GM18511 (cell line): Measurements from ENCODE around the gene ACAP3.

Source experiments
- ATAC-seq: cut with Tn5 transposase; IDR thresholded peaks from one replicate; pipeline ENCODE4 v1.9.1; 2021; ENCODE audit warnings: mild to moderate bottlenecking, moderate library complexity; ENCODE audit not compliant: unreplicated experiment

ACAP3 gene, protein sequence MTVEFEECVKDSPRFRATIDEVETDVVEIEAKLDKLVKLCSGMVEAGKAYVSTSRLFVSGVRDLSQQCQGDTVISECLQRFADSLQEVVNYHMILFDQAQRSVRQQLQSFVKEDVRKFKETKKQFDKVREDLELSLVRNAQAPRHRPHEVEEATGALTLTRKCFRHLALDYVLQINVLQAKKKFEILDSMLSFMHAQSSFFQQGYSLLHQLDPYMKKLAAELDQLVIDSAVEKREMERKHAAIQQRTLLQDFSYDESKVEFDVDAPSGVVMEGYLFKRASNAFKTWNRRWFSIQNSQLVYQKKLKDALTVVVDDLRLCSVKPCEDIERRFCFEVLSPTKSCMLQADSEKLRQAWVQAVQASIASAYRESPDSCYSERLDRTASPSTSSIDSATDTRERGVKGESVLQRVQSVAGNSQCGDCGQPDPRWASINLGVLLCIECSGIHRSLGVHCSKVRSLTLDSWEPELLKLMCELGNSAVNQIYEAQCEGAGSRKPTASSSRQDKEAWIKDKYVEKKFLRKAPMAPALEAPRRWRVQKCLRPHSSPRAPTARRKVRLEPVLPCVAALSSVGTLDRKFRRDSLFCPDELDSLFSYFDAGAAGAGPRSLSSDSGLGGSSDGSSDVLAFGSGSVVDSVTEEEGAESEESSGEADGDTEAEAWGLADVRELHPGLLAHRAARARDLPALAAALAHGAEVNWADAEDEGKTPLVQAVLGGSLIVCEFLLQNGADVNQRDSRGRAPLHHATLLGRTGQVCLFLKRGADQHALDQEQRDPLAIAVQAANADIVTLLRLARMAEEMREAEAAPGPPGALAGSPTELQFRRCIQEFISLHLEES

GRCh38 chr1:1307923-1308755 is at the start of gene ACAP3, which contains the start of gene PUSL1:
Gene ACAP3 (minus strand): TSS chr1:1307930. CDS start chr1:1307815, 115 bp downstream.
Gene PUSL1 (plus strand): TSS chr1:1308597. CDS start chr1:1308644, 47 bp downstream.
- ATAC-seq, result peak; percentile 65

DNA sequence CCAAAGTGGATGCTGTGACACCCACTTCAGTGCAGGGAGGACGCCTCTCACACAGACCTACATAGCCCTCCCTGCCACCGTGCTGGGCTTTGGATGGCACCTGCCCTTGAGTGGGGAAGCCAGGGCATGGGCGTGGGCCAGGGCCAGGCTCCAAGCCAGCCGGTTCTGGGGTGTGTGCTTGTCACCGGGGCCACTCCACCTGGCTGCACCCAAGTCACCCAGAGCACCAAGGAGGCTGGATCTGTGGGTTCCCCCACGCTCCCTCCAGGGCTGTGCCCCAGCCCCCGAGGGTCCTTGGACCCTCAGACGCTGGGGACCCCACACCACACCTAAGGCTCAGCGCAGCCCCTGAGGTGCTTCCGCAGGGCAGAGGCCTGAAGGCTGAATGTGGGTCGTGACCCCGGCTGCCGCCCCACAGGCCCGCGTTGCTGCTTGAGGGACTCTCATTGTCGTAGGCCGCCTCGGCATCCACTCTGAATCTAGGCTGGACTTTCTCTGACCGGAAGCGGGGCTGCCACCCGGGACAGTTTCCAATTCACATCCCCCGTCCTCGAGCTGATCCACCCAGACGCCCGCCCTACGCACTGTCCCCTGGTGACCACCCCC is 49.2 kb upstream of the ACAP3 start:
- ATAC-seq, result no peak

DNA sequence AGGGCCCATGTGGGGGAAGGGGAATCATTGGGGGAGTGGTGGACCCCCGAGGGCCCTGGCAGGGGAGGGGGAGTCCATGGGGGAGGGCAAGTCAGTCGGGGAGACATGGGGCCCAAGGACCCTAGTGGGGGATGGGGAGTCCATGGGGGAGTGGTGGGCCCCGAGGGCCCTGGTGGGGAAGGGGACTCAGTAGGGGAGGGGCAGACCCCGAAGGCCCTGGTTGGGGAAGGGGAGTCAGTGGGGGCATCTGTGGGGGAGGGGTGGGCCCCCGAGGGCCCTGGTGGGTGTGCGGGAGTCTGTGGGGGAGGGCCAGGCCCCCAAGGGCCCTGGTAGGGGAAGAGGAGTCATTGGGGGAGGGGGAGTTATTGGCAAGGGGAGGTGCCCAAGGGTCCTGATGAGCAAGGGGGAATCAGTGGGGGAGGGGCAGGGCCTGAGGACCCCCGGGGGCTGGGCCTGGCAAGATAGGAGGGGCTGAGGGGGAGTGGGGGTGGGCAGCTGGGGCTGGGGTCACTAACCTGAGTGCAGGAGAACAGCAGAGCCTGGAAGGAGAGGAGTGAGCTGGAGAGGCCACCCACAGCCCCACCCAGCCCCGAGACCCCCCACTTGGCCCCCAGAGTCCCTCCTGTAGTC is 48.6 kb upstream of the ACAP3 start:
- ATAC-seq, result no peak

- no peak for ATAC-seq
These were observed 47.7 kb upstream of the ACAP3 start for GRCh38 chr1:1355416-1355815.

- ATAC-seq, result no peak
These were observed 46.8 kb upstream of the ACAP3 start for GRCh38 chr1:1354271-1355247.

DNA sequence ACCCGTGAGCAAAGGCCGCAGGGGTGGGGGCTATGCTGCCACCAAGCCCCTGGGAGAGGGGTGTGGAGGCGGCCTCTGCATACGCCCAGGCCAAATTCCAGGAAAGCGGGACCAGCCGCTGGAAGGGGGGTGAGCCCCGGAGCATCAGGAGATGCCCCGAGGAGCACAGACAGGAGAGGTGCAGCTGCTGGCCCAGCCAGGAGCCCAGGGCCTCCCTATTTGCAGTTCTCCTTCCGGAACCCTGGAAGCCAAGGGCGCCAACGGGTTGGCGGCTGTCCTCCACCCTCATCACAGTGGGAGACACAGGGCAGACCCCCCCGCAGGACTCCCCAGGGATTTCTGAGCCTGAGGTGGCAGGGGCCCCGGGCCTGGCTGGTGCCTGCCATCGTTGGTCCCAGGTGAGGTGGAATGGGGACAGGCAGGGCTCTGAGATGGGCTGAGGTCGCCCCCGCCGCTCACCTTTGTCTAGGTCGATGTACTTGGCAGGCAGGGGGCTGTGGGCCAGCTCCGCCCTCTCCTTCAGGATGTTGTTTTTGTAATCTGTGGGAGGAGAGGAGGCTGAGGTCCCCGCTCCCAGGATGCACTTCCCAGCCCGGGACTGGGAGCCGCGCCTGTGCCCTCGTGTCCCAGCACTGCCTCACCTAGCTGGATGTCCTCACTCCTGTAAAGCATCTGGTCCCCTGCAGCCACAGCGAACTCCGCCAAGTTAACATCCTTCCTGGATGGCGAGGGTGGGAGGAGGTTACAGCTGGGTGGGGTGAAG is 45.8 kb upstream of the ACAP3 start:
- ATAC-seq, result no peak

- ATAC-seq, result no peak
These were observed 45.2 kb upstream of the ACAP3 start for GRCh38 chr1:1352786-1353388.

DNA sequence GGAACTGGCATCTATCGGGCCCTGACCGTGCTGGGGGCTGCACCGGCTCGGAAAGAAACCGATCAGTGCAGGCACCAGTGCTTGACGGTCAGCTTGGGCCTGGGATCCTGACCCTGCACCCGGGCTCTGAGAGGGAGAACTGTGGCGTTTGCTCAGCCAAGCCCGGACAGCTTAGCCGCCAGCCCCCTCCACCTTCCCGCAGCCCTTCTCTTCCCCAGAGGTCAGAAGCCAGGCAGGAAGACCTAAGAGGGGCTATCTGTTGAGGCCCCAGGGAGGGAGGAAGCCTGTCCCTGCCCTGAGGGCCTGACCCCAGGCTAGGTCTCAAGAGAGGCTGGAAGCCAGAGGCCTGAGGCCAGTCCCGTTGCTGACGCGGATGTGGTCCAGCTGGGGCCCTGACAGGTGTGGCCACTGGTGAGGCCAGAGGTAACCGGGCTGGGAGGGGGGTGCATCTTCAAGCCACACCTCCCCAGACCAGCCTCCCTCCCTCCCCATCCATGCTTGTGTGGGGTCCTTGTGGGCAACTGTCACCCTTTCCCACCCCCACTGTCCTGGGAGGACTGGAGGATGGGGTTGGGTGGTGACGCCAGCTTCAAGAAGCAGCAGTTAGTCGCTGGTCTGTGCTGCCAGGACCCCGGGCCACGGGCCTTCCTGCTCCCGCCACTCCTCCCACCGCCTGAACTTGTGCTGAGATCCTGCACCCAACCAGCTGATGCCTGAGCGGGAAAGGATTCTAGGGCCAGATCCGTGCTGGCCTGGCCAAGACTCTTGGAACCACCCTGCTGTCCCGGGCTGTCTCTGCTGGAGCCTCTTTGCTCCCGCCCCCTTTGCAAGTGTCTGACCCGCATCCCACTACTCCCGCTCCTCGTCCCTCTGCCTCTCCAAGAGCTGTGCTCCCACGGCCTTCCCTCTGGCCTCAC is 44.0 kb upstream of the ACAP3 start:
- no peak for ATAC-seq

- peak; percentile 77 for ATAC-seq
These were observed 41.7 kb upstream of the ACAP3 start, which contains the start of gene DVL1 for GRCh38 chr1:1349256-1350012. Gene DVL1 (minus strand): TSS chr1:1349418. CDS start chr1:1349065, 353 bp downstream.

DNA sequence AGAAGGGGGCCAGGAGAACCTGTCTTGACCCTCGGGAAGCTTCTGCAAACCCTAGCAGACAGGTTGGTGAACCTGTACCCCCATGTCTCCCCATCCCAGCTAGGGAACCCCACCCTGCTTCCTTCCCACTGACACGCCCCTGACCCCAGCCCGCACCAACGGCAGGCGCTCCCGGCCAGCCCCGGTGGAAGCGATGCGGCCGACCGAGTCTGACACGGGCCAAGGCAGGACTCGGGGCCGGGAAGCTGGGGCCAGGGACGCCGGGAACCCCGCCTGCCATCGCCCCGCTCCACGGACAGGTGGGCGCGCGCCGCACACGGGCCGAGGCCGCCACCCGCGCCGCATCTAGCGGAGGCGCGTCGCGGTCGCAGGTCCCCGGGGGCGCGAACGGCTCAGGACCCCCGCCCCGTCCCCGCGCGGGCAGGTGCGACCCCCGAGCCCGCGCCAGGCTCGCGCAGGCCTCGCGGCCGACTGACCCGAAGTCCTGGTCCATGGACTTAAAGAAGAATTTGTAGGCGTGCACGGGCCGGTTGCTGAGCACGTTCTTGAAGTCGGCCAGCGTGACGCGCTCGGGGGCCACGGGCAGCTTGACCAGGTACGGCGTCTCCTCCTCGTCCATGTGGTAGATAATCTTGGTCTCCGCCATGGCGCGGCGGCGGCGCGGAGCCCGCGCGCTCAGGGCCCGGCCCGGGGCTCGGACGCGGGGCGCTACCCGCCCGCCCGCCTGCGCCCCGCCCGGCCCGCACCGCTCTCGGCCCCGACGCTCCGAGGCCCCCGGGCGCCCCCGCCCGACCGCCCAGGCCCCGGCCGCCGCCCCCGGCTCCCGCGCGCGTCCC is 40.9 kb upstream of the ACAP3 start:
- peak; percentile 36 for ATAC-seq

- ATAC-seq, result no peak
These were observed 40.1 kb upstream of the ACAP3 start for GRCh38 chr1:1347663-1348419.

- no peak for ATAC-seq
These were observed 39.4 kb upstream of the ACAP3 start for GRCh38 chr1:1347026-1347595.

GRCh38 chr1:1346501-1346890 is 38.8 kb upstream of the ACAP3 start:
- no peak for ATAC-seq
